Measurements from ENCODE around the gene ALDH7A1.
"Not testable (repeated sequence)": the region's sequence is repeated elsewhere in the genome, so short reads cannot be mapped to it uniquely, and the experiment has no call there.

The ALDH7A1 gene

DNA sequence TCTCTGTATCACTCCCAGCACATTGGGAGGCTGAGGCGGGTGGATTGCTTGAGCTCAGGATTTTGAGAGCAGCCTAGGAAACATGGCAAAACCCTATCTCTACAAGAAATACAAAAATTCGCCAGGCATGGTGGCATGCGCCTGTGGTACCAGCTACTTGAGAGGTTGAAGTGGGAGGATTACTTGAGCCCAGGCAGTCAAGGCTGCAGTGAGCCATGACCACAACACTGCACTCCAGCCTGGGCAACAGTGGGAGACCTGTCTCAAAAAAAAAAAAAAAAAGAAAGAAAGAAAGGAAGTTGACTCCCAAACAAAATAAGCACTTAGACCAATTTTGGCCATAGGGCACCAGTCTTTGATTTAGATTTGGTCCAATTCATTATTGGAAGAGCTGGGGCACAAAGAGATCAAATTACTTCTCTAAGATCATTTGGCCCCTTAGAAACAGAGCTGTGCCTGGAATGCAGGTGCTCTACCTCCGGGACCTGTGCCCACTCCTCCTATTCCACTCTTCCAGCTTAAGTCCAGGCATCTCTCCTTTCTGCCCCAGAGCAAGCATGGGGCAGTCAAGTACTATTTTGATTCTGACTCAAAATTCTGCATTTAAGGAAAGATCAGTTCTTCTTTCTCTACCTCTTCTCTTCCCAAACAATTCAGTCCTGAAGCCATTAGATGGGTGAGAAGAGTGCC lies 59.0 kb downstream of the ALDH7A1 start:
- no peak for DNase-seq (ENCODE audit: low read depth)

DNA sequence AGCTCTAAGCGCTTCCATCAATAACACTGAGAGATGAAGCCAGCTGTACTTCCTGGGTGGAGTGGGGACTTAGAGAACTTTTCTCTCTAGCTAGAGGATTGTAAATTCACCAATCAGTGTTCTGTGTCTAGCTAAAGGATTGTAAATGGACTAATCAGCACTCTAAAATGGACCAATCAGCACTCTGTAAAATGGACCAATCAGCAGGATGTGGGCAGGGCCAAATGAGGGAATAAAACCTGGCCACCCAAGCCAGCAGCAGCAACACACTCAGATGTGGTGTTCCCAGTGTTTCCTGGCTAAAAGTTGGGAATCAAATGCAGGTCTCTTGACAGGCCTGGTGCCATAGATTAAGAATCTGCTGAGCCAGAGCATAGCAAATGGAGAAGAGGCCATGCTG lies 60.5 kb downstream of the ALDH7A1 start:
- no peak for DNase-seq (ENCODE audit: low read depth)

DNA sequence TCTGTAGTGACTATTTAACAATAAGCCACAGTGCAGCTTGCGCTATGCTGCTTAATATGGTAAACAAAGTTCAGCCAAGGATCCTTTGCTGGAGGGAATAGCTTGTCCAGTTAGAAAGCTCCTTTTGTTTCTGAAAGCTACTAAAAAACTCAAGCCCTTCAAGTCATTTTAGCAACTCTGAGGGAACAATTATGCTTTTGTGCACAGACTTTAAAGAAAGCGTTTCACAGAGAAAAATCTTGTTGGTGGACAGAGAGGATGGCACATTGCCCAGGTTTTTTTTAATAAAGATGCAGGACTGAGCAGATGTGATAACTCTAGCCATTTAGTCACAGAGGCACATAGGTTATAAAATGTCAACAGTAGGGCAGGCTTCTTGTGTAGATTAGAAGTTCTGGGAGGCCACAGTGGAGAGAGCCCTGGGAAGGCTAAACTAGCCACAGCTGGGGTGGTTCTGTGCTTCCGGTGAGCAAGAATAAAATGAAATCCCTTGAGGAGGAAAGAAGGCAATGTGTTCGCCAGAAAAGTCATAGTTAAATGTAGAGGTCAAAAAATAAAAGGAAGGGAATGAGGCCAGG lies 63.4 kb downstream of the ALDH7A1 start:
- no peak for DNase-seq (ENCODE audit: low read depth)

DNA sequence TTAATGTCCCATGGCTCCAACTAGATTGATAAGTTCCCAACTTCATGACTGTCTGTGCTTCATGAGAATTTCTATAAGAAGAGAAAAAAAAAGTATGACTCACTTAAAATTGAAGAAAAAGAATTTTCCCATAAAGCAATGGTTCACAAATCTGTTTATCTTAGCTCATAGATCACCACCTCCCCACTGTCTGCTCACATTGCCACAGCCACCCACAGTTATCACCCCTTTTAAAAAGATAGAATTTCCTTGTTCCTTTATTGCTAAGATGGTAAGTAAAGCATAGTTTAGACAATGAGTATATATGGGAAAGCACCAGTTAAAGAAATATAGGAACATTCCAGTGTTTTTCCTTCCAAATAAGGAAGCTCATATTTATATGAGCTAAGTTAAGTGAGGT lies 67.1 kb downstream of the ALDH7A1 start:
- no peak for DNase-seq (ENCODE audit: low read depth)

DNA sequence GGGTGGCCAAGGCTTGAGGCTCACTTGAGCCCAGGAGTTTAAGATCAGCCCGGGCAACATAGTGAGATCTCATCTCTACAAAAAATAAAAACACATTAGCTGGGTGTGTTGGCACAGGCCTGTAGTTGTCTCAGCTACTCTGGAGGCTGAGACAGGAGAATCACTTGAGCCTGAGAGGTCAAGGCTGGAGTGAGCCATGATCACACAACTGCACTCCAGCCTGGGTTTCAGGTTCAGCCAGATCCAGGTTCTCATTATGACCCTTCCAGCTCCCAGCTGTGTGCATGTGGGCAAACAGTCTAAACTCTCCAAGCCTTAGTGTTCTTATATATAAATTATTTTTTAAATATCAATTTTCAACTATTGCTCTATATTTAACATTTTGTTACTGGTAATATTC lies 67.9 kb downstream of the ALDH7A1 start:
- no peak for DNase-seq (ENCODE audit: low read depth)

DNA sequence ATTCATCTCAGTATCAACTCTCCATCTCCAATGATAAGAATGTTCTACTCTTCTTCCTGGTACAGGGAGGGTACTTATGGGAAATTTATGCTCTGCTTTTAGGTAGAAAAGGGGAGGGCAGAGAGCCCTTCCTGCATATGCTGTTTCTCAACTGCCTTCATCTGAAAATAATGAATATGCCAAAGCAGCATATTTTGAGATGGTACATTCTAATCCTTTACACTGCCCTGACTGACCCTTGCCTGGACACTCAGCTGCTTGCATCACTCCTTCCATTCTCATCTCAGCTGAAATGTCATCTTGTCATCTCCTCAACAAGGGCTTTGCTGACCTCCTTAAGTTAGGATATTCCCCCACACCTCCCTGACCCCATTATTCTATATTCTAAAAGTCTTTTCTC lies 68.5 kb downstream of the ALDH7A1 start:
- no peak for DNase-seq (ENCODE audit: low read depth)

DNA sequence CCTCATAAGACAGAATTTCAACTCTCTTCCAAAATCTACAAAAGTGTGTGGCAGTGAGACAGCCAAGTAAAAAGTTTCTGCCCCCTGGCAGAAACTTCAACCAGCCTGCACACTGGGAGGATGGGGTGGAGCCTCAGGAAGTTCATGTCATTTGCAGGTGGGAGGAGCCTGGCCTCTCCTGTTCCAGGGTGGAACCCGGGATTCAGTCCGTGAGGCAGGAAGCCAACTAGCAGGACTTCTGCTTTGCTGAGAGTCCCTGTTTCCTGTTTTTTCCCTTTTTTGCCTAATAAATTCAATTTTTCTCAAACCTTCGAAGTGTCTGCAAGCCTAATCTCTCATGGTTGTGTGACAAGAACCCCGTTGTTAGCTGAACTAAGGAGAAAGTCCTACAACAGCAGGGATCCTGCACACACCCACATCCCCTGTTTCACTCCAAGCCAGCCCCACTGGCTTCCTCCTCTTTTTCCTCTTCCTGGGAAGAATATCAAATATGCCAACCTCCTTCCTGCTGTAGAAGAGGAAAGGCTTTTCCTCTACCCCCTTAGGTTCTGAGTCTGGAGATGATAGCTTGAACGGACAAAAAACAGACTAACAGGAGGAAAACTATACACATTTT lies 69.3 kb downstream of the ALDH7A1 start:
- no peak for DNase-seq (ENCODE audit: low read depth)

DNA sequence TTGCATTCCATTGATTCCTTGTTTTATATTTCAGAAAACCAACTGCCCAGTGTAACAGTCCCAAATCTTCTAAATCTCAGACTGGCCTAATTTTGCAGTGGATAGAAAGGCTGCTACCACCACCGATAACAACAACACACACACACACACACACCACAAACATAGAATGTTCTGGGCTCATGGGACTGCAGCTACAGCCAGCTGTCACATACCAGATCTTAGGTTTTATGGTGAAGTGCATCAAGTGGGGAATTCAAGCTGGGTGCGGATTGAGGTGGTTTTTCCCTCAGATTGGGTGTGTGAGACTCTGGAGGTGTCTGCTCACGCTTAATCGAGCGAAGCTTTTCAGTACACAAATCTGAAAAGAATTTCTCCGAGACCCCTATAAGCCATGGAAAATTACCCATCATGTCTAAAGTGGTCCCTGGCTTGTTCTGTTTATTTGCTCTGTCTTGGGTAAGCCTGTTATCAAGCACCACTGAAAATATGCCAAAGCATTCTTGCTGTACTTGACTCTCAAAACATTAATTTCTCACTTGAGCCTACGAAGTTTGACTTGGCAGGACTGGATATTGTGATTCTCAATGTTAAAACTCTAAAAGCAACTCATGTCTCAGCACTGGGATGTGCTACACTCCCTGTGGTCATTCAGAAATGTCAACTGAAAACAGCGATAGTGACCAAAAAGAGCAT lies 71.1 kb downstream of the ALDH7A1 start:
- DNase-seq (ENCODE audit: low read depth): no peak

DNA sequence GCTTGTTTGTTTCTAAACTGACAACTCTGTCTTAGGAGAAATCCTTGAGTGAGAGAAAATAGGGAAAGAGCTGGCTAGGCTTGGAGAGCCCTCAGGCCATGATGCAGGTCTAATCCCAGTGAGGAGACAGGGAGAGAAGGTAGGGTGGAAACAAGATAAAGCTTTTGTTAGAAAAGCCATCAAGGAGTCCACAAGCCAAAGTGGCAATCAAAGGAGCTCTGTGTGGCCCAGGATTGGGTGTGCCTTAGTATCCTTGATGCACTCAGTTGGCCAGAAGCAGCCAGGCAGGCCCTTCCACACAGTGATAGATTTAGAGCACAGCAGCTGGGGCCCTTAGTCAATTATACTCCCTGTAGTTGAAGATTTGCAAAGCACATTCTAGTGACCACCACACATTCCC lies 73.9 kb downstream of the ALDH7A1 start:
- no peak for DNase-seq (ENCODE audit: low read depth)

DNA sequence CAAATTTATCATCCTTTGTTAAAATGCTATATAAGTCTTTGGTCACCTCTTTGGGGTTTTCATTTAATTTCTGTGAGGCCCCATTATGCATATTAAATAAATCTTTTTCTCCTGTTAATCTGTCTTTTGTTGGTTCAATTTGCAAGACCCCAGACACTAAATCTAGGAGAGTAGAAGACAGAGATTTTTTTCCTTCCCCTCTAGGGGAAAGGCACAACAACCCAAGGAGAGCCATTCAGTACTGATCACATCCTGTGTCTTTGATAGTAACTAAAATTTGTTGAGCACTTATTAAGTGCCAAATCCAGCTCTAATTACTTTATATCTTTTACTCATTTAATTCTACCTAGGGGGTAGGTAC lies 74.4 kb downstream of the ALDH7A1 start:
- DNase-seq (ENCODE audit: low read depth): no peak

DNA sequence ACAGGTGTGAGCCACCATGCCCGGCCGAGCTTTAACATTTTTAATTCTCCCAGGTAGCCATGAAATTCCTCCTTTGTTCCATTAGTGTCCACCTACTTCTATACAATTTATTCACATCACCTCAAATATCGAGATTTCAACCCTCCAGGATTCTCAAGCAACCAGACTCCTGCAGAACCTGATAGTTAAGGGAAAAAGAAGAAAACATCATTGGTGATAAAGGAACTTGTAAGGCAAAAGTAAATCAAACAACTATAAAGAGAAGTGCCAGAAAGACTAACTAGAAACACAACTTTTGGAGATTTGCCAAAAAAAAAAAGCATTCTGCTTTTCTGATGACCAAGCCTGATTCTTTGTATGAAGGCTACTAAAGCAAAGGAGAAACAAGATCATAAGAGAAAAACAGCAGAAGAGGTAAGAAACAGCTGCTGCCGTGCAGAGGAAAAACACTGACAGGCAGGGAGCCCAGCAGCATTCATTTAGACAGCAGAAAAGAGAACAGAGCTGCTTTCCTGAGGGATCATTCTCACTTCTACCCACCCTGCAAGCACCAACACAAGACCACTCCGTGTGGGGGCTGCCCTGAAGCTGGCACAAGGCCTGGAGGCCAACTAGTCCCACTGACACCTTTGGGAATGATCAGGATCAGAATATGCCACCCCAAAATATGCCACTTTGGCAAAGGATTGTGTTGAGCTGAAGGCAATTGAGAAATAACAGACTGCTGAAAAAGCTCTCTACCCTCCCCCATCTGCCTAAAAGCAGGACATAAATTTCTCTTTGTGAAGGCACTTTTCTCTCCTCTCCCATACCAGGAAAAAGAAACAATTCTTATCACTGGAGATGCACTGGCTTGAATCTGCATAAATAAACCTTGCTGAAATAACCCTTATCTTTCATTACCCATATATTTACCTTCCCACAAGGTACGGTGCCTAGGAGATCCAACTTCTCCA lies 75.1 kb downstream of the ALDH7A1 start:
- DNase-seq (ENCODE audit: low read depth): no peak

DNA sequence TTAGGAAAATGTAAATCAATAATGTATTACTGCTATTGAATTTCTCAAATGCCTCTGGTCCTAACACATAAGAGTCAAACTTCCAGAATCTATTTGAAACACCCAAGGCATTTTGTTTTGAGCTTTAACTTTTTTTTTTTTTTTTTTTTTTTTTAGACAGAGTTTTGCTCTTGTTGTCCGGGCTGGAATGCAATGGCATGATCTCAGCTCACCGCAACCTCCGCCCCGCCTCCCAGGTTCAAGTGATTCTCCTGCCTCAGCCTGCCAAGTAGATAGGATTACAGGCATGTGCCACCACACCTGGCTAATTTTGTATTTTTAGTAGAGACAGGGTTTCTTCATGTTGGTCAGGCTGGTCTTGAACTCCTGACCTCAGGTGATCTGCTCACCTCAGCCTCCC lies 75.8 kb downstream of the ALDH7A1 start:
- DNase-seq (ENCODE audit: low read depth): not testable (repeated sequence)

DNA sequence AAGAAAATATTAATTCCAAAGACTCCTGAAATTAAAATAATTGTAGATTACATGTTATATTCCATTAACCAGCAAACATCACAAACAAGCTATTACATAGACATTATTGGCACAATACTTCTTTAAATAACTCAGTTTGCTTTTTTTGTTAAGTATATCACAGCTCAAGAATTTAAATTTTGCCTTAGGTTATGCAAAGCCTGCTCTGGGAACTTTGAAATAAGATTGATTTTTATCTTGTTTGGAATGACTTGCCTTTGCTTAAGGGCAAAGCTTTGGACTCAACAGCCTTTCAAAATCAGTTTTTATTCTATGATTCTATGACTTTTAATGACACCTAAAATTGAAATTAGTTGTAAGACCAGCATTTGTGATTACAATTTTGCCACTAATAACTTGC lies 78.2 kb downstream of the ALDH7A1 start:
- no peak for DNase-seq (ENCODE audit: low read depth)

DNA sequence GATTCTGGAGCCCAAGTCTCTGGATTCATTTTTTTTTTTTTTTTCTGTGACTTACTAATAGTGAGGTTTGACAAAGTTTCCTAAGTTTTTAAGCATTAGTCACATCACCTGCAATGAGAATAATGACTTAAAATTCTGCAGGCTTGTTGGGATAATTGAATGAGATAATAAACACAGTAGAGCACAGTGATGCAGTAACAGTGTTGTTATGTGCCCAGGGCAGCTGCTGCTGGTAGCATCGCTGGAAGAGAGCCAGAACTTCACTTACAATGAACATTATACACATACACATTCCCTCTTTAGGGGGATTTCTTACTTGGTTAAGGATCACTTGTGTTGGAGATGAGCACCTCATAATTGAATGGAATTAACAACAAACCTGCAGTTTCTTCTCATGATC lies 78.9 kb downstream of the ALDH7A1 start:
- no peak for DNase-seq (ENCODE audit: low read depth)

DNA sequence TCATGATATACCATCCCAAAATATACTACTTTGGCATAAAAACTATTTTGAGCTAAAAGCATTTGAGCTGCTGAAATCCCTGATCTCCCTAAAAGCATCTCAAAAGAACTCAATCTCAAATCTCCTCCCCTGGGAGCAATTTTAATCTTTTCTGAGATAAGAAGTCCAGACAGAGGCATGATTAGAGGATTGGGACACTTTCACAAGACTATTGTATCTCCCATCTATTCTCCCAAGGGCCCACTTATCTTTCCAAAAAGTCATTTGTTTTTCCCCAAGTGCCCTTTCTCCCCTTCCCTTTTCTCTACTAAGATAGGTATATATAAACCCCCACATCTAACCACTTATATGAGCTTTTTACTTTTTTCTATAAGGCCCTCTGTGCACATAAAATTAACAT lies 79.7 kb downstream of the ALDH7A1 start:
- DNase-seq (ENCODE audit: low read depth): no peak

DNA sequence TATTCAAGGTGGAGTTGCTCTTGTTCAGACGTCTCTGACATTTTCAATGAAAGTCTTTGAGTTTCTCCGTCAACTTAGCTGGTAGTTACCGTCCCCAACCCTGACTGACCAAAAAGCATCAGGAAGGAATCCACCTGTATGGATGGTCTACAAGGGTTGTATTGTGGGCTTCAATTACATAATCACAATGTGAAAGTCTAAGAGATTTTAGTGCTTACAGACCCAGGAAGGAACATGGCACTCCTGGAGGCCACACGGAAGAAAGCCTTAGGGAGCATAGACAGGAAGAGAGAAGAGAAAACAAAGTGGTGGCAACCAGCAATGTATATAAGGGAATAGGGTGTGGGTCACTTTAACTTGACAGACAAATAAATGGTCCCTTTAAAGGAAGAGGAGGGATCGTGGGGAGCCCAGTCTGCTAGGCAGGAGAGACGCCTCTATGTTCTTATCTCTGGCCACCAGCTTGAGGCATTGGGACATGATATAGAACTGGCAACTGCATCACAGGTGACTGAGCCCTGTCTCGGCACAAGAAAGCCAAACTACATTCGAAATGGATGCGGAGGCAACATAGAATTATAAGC lies 80.4 kb downstream of the ALDH7A1 start:
- no peak for DNase-seq (ENCODE audit: low read depth)

DNA sequence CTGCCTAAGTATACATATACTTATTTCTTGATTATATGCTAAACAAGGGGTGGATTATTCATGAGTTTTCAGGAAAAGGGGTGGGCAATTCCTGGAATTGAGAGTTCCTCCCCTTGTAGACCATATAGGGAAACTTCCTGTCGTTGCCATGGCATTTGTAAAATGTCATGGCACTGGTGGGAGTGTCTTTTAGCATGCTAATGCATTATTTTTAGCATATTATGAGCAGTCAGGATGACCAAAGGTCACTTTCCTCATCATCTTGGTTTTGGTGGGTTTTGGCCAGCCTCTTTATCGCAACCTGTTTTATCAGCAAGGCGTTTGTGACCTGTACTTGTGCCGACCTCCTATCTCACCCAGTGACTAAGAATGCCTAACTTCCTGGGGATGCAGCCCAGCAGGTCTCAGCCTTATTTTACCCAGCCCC lies 80.9 kb downstream of the ALDH7A1 start:
- DNase-seq (ENCODE audit: low read depth): no peak

DNA sequence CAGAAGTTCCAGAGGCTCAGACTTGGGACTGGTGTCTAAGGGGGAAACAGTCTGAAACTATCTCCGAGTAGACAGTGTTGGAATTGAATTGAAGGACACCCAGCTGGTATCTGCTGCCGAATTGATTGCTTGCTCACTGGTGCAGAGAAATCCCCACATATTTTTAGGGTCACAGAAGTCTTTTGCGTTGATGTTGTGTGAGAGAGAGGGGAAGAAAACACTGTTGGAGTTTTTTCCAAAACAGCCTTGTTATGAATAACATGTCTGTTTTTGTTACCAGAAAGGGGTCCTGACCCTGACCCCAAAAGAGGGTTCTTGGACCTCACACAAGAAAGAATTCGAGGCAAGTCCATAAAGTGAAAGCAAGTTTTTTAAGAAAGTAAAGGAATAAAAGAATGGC lies 81.3 kb downstream of the ALDH7A1 start:
- DNase-seq (ENCODE audit: low read depth): no peak

DNA sequence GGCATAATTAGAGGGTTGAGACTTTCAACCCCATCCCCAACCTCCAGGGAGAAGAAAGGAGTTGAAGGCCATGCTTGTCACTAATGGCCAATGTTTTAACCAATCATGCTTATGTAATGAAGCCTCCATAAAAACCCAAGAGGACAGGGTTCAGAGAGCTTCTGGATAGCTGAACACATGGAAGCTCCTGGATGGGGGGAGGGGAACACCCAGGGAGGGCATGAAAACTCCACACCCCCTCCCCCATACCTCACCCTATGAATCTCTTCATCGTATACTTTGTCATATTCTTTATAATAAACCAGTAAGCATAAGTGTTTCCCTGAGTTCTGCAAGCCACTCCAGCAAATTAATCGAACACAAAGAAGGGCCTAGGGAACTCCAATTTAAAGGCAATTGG lies 81.7 kb downstream of the ALDH7A1 start:
- no peak for DNase-seq (ENCODE audit: low read depth)

DNA sequence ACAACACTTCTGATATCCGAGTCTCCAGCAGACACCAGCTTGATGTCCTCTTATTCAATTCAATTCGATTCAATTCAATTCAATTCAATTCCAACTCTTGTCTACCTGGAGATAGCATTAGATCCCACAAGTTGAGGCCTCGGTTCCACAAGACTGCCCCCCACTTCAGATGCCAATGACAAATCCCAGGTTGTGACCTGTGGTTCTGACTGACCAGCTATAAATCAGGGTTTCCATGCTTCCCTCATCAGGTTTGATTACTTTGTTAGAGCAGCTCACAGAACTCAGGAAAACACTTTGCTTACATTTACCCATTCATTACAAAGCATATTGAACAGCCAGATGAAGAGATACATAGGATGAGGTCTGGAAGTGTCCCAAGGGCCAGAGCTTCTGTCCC lies 82.6 kb downstream of the ALDH7A1 start:
- no peak for DNase-seq (ENCODE audit: low read depth)

DNA sequence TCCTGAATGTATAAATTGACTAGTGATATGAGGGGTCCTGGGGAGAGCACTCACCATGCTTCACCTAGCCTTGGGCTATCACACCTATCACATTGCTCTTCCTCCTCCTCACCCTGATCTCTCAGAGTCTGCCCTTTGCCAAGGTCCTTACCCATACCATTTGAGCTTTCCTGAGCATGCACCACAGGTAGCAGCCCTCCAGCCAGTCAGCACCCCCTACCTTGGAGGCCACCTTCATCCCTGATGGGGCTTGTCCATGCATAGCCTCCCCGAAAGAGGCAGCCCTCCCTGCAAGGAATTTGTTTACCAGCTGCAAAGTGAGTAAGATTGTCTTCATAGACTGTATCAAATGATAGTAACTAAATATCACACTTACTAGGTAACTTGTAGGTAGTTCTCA lies 83.1 kb downstream of the ALDH7A1 start:
- no peak for DNase-seq (ENCODE audit: low read depth)

DNA sequence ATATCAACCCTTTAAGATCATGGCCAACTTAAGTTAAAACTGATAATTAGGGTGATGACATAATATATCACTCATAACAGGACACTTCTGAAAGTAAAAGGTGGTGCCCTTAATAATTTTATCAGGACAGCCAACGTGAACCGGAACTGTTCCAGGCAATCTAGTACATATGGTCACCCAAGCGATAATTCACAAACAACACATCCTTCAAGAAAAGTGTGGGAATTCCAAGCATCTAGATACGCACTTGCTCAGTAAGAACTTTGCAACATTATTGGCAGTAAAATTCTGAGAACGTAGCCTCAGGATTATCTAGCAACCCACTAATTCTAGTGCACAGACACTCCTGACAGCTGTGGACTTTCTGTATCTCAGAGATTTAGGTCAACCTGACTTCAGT lies 85.7 kb downstream of the ALDH7A1 start:
- DNase-seq (ENCODE audit: low read depth): no peak
